Activated CD8-positive, alpha-beta memory T cell treated with anti-CD3 and anti-CD28 coated beads, Interleukin-2, amount 50 U/mL, for 24 hours (primary cell): ENCODE measurements around the gene ERBIN.
"Not testable (repeated sequence)": the region's sequence is repeated elsewhere in the genome, so short reads cannot be mapped to it uniquely, and the experiment has no call there.

ENCODE experiments used
- DNase-seq: peaks from one replicate; pipeline ENCODE4 v3.0.0-alpha.2; 2020; ENCODE audit errors: extremely low read depth

Gene ERBIN

DNA sequence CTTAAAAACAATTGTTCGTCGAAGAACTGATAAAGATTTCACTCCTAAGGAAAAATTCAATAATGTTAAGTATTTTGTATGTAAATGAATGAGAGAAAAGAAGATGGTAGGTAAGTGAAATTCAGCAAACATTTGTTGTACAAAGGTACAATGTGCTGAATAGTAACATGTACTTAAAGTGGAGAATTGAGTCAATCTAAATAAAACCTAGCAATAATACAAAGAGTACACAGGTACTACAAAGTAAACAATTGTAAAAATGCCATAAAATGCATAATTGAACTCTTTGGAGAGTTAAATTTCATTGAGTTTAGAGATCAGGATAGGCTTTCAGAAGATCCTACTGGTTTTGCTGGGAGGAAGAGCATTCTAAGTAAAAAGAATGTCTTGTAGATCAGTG, 82.9 kb downstream of the ERBIN start:
- no peak for DNase-seq

DNA sequence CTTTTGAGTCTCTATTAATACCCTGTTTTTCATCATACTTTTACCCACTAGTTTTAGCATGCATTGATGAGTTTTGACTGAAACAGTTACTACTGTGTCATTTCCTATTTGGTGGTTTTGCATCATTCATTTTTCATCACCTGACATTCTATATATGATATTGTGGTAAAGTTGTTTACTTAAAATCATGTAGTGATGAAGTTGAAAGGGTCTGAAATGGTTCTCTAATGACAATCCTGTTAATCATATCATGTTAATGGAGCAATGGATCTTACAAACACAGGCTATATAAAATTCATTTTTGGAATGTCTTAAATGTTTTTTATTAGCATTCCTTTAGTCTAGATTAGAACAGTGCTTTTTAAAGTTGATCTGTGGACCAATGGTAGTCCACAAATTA, 84.1 kb downstream of the ERBIN start:
- DNase-seq = no peak

GRCh38 chr5:66012271-66012670, 85.9 kb downstream of the ERBIN start:
- DNase-seq = no peak

DNA sequence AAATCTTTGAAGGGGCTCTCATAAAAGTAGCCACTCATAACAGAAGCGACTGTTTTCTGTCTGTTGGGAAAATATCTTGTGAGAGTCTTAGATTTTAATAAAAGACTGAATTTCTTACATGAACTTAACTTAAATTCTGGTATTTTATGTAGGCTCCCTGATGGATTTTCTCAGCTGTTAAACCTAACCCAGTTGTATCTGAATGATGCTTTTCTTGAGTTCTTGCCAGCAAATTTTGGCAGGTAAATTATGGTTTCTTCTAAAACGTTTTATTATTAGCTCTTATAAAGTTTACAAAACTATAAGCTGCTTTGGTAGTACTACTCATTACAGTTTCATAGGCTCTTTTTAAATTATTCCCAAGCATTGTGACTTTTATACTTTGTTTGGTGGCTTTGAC, 87.0 kb downstream of the ERBIN start:
- no peak for DNase-seq

GRCh38 chr5:66013906-66014305, 87.5 kb downstream of the ERBIN start:
- no peak for DNase-seq

DNA sequence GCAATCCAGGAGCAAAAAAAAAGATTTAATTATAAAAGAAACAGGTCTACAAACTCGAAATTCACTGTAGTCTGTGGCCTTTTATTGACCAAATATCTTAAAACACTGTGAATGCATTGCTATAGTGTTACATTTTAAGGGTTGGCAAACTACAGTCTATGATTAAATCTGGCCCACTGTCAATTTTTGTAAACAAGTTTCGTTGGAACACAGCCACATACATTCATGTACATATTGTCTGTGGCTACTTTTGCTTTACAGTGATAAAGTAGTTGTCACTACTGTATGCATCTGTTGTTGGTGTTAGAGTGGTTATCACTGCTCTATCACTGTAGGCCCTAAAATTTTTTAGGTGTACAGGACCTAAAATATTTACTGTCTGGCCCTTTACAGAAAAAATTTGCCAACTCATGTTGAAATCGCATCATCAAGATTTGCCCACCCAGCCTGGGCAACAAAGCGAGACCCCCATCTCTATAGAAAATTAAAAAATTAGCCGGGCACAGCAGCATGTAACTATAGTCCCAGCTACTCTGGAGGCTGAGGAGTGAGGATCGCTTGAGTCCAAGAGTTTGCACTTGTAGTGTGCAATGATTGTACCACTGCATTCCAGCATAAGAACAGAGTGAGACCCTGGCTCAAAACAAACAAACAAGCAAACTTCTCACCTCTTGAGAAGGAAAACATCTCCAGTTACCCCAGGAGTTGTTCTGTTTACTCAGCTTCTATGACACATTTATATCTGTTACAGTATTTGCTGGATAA, 89.0 kb downstream of the ERBIN start:
- no peak for DNase-seq

GRCh38 chr5:66021585-66021984, 95.2 kb downstream of the ERBIN start:
- no peak for DNase-seq

DNA sequence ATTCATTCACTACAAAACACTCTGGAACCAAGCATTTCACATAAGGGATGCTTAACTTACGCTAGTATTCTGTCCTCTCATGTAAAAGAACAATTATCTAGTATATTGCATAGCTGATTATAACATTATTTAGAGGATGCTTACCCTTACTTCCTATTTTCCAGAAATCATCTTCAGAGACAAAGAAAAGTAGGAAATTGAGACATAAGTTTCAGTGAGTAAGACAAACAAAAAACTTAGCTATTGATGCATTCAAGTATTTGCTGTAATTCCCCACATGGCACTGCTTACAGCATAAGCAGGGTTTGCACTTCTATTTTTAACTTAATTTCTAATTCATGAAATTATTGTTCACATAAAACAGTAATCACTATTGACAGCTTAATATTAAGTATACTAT, 112.9 kb downstream of the ERBIN start:
- DNase-seq = no peak

GRCh38 chr5:66039701-66040100, 113.3 kb downstream of the ERBIN start:
- DNase-seq = no peak

GRCh38 chr5:66041627-66042026, 115.3 kb downstream of the ERBIN start:
- no peak for DNase-seq

GRCh38 chr5:66057239-66057638, 130.9 kb downstream of the ERBIN start:
- DNase-seq = no peak

DNA sequence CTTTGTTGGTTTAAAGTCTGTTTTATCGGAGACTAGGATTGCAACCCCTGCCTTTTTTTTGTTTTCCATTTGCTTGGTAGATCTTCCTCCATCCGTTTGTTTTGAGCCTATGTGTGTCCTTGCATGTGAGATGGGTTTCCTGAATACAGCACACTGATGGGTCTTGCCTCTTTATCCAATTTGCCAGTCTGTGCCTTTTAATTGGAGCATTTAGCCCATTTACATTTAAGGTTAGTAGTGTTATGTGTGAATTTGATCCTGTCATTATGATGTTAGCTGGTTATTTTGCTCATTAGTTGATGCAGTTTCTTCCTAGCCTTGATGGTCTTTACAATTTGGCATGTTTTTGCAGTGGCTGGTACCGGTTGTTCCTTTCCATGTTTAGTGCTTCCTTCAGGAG, 134.9 kb downstream of the ERBIN start:
- not testable (repeated sequence) for DNase-seq

DNA sequence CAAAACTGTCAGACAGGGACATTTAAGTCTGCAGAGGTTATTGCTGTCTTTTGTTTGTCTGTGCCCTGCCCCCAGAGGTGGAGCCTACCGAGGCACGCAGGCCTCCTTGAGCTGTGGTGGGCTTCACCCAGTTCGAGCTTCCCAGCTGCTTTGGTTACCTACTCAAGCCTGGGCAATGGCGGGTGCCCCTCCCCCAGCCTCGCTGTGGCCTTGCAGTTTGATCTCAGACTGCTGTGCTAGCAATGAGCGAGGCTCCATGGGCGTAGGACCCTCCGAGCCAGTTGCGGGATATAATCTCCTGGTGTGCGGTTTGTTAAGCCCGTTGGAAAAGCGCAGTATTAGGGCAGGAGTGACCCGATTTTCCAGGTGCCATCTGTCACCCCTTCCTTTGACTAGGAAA, 136.7 kb downstream of the ERBIN start:
- not testable (repeated sequence) for DNase-seq

DNA sequence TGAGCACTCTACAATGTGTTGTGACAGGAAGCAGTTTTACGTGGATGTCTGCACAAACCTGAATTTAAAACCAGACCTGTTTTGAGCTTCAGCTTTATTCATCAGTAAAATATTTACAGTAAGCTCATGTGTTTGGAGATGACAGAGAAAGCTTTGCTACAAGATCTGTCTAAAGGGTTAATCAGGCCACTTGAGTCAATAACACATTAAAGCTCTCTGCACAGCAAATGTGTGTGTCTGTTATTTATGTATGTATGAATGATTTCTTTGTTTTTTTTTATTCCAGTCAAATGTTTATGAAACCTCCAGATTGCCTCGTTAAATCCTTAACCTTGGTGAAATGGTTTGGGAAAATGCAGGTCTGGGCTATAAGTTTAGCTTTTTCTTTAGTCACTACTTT, 140.5 kb downstream of the ERBIN start:
- no peak for DNase-seq

GRCh38 chr5:66072031-66072430, 145.7 kb downstream of the ERBIN start:
- no peak for DNase-seq

DNA sequence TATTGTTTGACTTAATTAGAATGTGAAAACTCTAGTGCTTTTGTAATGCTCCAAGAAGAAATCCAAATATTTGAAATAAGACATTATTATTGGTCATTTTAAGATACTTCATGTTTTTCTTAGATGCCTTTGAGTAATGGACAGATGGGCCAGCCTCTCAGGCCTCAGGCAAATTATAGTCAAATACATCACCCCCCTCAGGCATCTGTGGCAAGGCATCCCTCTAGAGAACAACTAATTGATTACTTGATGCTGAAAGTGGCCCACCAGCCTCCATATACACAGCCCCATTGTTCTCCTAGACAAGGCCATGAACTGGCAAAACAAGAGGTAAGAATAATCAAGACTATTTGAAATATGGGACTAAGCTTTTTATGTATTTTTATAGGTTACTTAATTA, 148.5 kb downstream of the ERBIN start:
- DNase-seq = no peak

GRCh38 chr5:66080664-66081063, 154.3 kb downstream of the ERBIN start:
- DNase-seq = no peak

GRCh38 chr5:66089384-66089783, 163.0 kb downstream of the ERBIN start:
- no peak for DNase-seq

- DNase-seq = no peak
Measured at GRCh38 chr5:66100851-66101250, 174.5 kb downstream of the ERBIN start.

DNA sequence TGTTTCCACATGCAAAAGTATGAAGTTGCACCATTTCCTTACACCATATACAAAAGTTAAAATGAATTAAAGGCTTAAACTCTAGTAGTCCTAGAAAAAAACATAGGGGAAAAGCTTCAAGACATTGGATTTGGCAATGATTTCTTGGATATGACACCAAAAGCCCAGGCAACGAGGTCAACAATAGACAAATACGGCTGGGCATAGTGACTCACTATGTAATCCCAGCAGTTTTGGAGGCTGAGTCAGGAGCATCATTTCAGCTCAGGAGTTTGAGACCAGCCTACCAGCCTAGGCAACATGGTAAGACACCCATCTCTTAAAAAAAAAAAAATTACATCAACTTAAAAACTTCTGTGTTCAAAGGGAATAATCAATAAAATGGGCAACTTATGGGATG, 186.8 kb downstream of the ERBIN start:
- DNase-seq = no peak

- no peak for DNase-seq
Measured at GRCh38 chr5:66118304-66118703, 191.9 kb downstream of the ERBIN start.

- DNase-seq = no peak
Measured at GRCh38 chr5:66122379-66123034, 196.1 kb downstream of the ERBIN start.

- no peak for DNase-seq
Measured at GRCh38 chr5:66129144-66129543, 202.8 kb downstream of the ERBIN start.

- DNase-seq = no peak
Measured at GRCh38 chr5:66130493-66130892, 204.1 kb downstream of the ERBIN start.
